Neural progenitor cell (in vitro differentiated cells): ENCODE data around the gene DDX49. TPM values are rescaled to one million over a fixed set of nuclear protein-coding genes. Genes with fewer than 3 reads are reported as not detected.
A peak's percentile ranks its signal among the peaks of the same experiment; 100 is the strongest.

ENCODE experiments used
- DNase-seq: peaks from one replicate; pipeline ENCODE4 v3.0.0-alpha.2; 2016; ENCODE audit warnings: low spot score
- H2AFZ ChIP-seq: fragments of 200-600 bp; sonication (generic); replicated peaks from 2 replicates; pipeline ENCODE4 v1.6.1; 2016; ENCODE audit warnings: antibody characterized with exemption
- H3F3A ChIP-seq: fragments of 200-600 bp; sonication (generic); 2 replicates; pipeline ENCODE4 v1.6.1; 2016; ENCODE audit warnings: antibody characterized with exemption, low read depth
- H3K27ac ChIP-seq: fragments of 200-600 bp; sonication (generic); 2 replicates; pipeline ENCODE4 v1.5.1; 2016; ENCODE audit warnings: mild to moderate bottlenecking
- H3K27me3 ChIP-seq: fragments of 200-600 bp; sonication (generic); 2 replicates; pipeline ENCODE4 v1.6.1; 2016; ENCODE audit warnings: mild to moderate bottlenecking, moderate library complexity
- H3K36me3 ChIP-seq: fragments of 200-600 bp; sonication (generic); 2 replicates; pipeline ENCODE4 v1.5.1; 2016
- H3K4me1 ChIP-seq: fragments of 200-600 bp; sonication (generic); 2 replicates; pipeline ENCODE4 v1.6.1; 2016; ENCODE audit warnings: mixed run types
- H3K4me2 ChIP-seq: fragments of 200-600 bp; sonication (generic); 2 replicates; pipeline ENCODE4 v1.6.1; 2016
- H3K4me3 ChIP-seq: fragments of 200-600 bp; sonication (generic); 2 replicates; pipeline ENCODE4 v1.5.1; 2016
- H3K79me2 ChIP-seq: fragments of 200-600 bp; sonication (generic); 2 replicates; pipeline ENCODE4 v1.6.1; 2016; ENCODE audit warnings: low read depth
- H3K9ac ChIP-seq: fragments of 200-600 bp; sonication (generic); 2 replicates; pipeline ENCODE4 v1.6.1; 2016
- H3K9me3 ChIP-seq: fragments of 200-600 bp; sonication (generic); 2 replicates; pipeline ENCODE4 v1.5.1; 2016; ENCODE audit warnings: low read depth
- H4K20me1 ChIP-seq: fragments of 200-600 bp; sonication (generic); 2 replicates; pipeline ENCODE4 v1.6.1; 2016; ENCODE audit warnings: low read depth
- H3K27ac Mint-ChIP-seq: 3 replicates; pipeline ENCODE4 v1.8.0; 2021; ENCODE audit warnings: mixed read lengths
- H3K27me3 Mint-ChIP-seq: 2 replicates; pipeline ENCODE4 v1.8.0; 2022; ENCODE audit warnings: low read depth, mild to moderate bottlenecking, inconsistent platforms, moderate library complexity, mixed read lengths; ENCODE audit not compliant: insufficient read depth
- H3K36me3 Mint-ChIP-seq: 3 replicates; pipeline ENCODE4 v1.8.0; 2021; ENCODE audit warnings: mixed read lengths
- H3K4me1 Mint-ChIP-seq: 3 replicates; pipeline ENCODE4 v1.8.0; 2021; ENCODE audit warnings: mixed read lengths
- H3K4me3 Mint-ChIP-seq: 3 replicates; pipeline ENCODE4 v1.8.0; 2021; ENCODE audit warnings: mild to moderate bottlenecking, moderate library complexity, mixed read lengths
- H3K9me3 Mint-ChIP-seq: 3 replicates; pipeline ENCODE4 v1.8.0; 2020; ENCODE audit warnings: mixed read lengths
- EZH2 ChIP-seq: fragments of 200-600 bp; sonication (generic); IDR thresholded peaks from 2 replicates; pipeline ENCODE4 v1.6.1; 2017; ENCODE audit warnings: antibody characterized with exemption, mild to moderate bottlenecking, moderate library complexity
- EZH2phosphoT487 ChIP-seq: fragments of 200-600 bp; sonication (generic); IDR thresholded peaks from 2 replicates; pipeline ENCODE4 v1.6.1; 2017; ENCODE audit warnings: antibody characterized with exemption
- total RNA-seq: library from RNA; depleted of rRNA; stranded (reverse); fragments of >200 nt; gene quantifications from 2 replicates; pipeline ENCODE4 v1.2.3, GENCODE V29; 2015; ENCODE audit warnings: low replicate concordance
- TF ChIP-seq, protein P1 (sequence below): fragments of 200-600 bp; sonication (generic); IDR thresholded peaks from 2 replicates; pipeline ENCODE4 v1.5.1; 2017; ENCODE audit warnings: antibody characterized with exemption, mild to moderate bottlenecking

Gene DDX49
- total RNA-seq, 1 donor from 2014 or later = 19.9 TPM

DNA sequence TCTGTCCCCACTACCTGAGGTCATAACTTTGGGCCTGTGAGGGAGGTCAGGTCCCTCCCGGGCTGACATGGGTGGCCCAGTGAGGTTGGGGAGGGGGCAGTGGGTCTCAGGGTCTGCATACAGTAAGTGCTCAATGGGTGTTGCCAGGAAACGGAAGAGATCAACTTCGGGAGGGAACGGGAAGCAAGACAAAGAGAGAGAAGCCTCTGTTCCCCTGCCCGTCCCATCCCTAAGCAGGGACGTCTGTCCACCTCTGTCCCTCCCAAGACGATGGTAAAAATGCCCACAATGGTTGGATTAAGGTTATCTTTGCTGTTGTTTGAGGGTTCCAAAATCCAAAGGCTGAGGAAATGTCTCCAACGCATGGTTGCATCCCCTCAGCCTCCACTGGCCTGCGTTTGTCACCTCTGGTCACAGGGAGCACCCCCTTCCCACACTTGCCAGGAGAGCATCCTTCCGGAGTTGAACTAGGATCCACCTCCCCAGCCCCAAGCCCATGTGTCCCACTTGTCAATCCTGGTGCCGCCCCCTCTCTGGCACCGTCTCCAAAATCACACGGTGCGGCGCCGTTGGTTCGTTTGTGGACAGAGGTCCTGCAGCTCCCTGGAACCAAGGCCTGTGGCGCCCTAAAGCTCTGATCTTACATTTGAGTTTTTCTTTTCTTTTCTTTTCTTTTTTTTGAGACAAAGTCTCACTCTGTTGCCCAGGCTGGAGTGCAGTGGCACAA is 22.3 kb downstream of the DDX49 start:
- Histone ChIP-seq H2AFZ (no peak overlapping the region), H3K4me3 (peak overlapping the region; percentile 31)

DNA sequence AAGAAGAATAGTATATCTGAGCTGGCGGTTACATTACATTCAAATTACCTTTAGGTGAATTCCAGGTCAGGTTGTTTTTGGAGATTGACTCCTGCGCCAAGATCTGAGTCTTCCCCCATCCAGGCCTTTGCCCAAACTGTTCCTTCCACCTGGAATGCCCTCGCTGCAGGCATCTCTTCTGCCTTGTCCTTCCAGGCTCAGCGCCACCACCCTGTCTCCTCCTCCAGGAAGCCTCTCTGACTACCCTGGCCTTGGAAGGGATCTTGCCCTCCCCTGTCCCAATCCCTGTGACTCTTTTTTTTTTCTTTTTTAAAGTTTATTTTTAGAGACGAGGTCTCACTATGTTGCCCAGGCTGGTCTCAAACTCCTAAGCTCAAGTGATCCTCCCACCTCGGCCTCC is 23.2 kb downstream of the DDX49 start:
- H3K36me3 ChIP-seq = no peaks in the 10 kb centered on the region
- no peak overlapping the region for H3K4me3 ChIP-seq
- Mint-ChIP-seq H3K4me3 (peak overlapping the region; percentile 78), H3K27me3 (peaks cover 3% of the 10 kb centered on the region), H3K4me1 (peaks cover 24% of the 10 kb centered on the region), H3K36me3 (peaks cover under 1% of the 10 kb centered on the region), H3K27ac (no peak overlapping the region), H3K9me3 (peaks cover 3% of the 10 kb centered on the region)
- no peak overlapping the region for H3K27ac ChIP-seq
- H3K79me2 ChIP-seq = peaks cover 12% of the 10 kb centered on the region
- no peaks in the 10 kb centered on the region for H3K9me3 ChIP-seq
- TF ChIP-seq, protein P1, sequence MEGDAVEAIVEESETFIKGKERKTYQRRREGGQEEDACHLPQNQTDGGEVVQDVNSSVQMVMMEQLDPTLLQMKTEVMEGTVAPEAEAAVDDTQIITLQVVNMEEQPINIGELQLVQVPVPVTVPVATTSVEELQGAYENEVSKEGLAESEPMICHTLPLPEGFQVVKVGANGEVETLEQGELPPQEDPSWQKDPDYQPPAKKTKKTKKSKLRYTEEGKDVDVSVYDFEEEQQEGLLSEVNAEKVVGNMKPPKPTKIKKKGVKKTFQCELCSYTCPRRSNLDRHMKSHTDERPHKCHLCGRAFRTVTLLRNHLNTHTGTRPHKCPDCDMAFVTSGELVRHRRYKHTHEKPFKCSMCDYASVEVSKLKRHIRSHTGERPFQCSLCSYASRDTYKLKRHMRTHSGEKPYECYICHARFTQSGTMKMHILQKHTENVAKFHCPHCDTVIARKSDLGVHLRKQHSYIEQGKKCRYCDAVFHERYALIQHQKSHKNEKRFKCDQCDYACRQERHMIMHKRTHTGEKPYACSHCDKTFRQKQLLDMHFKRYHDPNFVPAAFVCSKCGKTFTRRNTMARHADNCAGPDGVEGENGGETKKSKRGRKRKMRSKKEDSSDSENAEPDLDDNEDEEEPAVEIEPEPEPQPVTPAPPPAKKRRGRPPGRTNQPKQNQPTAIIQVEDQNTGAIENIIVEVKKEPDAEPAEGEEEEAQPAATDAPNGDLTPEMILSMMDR = no peak
- no peak for TF ChIP-seq EZH2
- TF ChIP-seq EZH2phosphoT487 = no peak
- peaks cover 16% of the 10 kb centered on the region for H4K20me1 ChIP-seq
- H3K4me1 ChIP-seq = peaks cover 16% of the 10 kb centered on the region
- H3K9ac ChIP-seq = no peak overlapping the region
- H2AFZ ChIP-seq = no peak overlapping the region
- no peak for DNase-seq
- no peaks in the 10 kb centered on the region for H3K27me3 ChIP-seq
- H3K4me2 ChIP-seq = no peak overlapping the region
- peaks cover 17% of the 10 kb centered on the region for H3F3A ChIP-seq

More for the DNA sequence above, 22.3 kb downstream of the DDX49 start:
- peaks cover 16% of the 10 kb centered on the region for H3K4me1 ChIP-seq
- Mint-ChIP-seq H3K4me1 (peaks cover 24% of the 10 kb centered on the region), H3K27me3 (peaks cover 6% of the 10 kb centered on the region), H3K36me3 (peaks cover 4% of the 10 kb centered on the region), H3K27ac (peak overlapping the region; percentile 37), H3K9me3 (peaks cover 3% of the 10 kb centered on the region), H3K4me3 (peak overlapping the region; percentile 78)
- peak overlapping the region; percentile 72 for H3K4me2 ChIP-seq
- no peak overlapping the region for H3K9ac ChIP-seq
- H3K36me3 ChIP-seq = no peaks in the 10 kb centered on the region
- no peaks in the 10 kb centered on the region for H3K27me3 ChIP-seq
- H3K9me3 ChIP-seq = no peaks in the 10 kb centered on the region
- H3K79me2 ChIP-seq = peaks cover 12% of the 10 kb centered on the region
- TF ChIP-seq EZH2phosphoT487 = no peak
- TF ChIP-seq, protein P1 = no peak
- TF ChIP-seq EZH2 = no peak
- H3F3A ChIP-seq = peaks cover 17% of the 10 kb centered on the region
- peaks cover 16% of the 10 kb centered on the region for H4K20me1 ChIP-seq
- H3K27ac ChIP-seq = no peak overlapping the region
- DNase-seq = peak; percentile 15

DNA sequence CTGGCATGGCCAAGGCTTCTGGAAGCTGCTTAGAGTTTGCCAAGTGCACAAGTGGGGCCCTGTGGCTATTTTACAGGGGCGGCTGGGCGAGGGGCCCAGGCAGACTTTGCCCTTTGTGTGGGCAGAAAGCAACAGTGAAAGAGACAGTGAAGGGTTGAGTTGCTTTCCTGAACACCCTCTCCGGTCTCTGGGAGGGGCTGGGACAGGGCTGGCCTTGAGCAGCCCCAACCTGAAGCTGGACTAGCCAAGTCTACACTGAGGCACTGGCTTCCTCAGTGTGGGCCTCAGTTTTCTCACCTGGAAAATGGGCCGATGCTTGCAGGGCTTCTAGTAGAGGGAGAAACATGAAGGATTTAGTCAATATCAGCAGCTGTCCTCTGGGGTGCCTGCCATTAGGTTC is 23.9 kb downstream of the DDX49 start:
- Mint-ChIP-seq H3K4me3 (no peak overlapping the region), H3K4me1 (peaks cover 24% of the 10 kb centered on the region)

More for the DNA sequence above, 23.9 kb downstream of the DDX49 start:
- Histone ChIP-seq H3K4me3 (no peak overlapping the region), H3K36me3 (no peaks in the 10 kb centered on the region), H3K4me1 (peaks cover 16% of the 10 kb centered on the region), H3F3A (peaks cover 17% of the 10 kb centered on the region), H3K27ac (no peak overlapping the region), H2AFZ (no peak overlapping the region), H3K9ac (no peak overlapping the region), H3K4me2 (no peak overlapping the region), H3K27me3 (no peaks in the 10 kb centered on the region), H3K79me2 (peaks cover 12% of the 10 kb centered on the region), H3K9me3 (no peaks in the 10 kb centered on the region), H4K20me1 (peaks cover 16% of the 10 kb centered on the region)
- peaks cover 3% of the 10 kb centered on the region for H3K9me3 Mint-ChIP-seq
- H3K27me3 Mint-ChIP-seq = peaks cover 3% of the 10 kb centered on the region
- H3K27ac Mint-ChIP-seq = no peak overlapping the region
- no peaks in the 10 kb centered on the region for H3K36me3 Mint-ChIP-seq
- TF ChIP-seq, protein P1 = no peak
- TF ChIP-seq EZH2phosphoT487 (no peak), EZH2 (no peak)
- no peak for DNase-seq
